ENCODE data around the gene IL12RB1. TPM values are rescaled to one million over a fixed set of nuclear protein-coding genes. Genes with fewer than 3 reads are reported as not detected.
A peak's percentile ranks its signal among the peaks of the same experiment; 100 is the strongest.

The IL12RB1 gene
- total RNA-seq, 1 donor from 2014 or later, result 6.2 TPM

DNA sequence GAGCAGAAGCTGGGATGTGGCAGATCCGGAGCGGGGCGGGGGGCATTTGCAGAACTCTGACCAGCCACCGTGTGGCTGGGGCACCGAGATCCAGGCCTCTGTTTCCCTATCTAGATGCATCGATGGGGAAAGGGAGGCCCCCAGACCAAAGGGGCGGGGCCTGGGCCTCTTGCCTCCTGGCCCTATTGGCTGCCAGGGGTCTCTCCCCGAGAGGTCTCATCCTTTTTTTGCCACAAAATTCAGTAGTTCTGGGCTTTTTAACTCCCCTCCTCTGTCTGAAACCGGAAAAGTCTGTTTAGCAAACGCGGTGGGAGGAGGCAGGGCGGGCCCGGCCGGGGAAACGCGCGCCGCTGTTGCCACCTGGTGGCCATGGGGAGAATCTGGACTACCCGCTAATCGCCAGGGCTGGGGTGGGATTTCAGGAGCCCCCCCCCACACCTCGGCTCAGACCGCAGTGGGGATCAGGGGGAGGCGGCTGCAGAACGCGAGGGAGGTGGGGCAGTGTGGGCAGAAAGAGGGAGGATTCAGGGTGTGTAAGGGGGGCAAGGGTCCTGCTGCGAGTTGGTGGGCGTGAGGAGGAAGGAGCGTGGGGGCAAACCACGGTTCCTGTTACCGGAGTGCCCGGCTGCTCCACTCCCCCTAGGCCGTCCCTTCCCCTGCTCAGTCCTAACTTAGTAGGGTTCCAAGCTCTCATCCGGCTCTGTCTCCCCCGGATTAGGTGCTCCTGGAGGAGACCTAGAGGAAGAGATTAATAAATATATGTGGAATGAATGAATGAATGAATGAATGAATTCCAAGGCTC lies 28.3 kb downstream of the IL12RB1 start:
- Histone ChIP-seq H3K9me3 (no peaks in the 10 kb centered on the region), H3K4me3 (peak overlapping the region; percentile 28), H3K4me1 (peaks cover 14% of the 10 kb centered on the region), H3K27me3 (no peaks in the 10 kb centered on the region), H3K27ac (peak overlapping the region; percentile 83), H3K36me3 (no peaks in the 10 kb centered on the region)
- DNase-seq, result peak; percentile 91
- TF ChIP-seq, protein P1, sequence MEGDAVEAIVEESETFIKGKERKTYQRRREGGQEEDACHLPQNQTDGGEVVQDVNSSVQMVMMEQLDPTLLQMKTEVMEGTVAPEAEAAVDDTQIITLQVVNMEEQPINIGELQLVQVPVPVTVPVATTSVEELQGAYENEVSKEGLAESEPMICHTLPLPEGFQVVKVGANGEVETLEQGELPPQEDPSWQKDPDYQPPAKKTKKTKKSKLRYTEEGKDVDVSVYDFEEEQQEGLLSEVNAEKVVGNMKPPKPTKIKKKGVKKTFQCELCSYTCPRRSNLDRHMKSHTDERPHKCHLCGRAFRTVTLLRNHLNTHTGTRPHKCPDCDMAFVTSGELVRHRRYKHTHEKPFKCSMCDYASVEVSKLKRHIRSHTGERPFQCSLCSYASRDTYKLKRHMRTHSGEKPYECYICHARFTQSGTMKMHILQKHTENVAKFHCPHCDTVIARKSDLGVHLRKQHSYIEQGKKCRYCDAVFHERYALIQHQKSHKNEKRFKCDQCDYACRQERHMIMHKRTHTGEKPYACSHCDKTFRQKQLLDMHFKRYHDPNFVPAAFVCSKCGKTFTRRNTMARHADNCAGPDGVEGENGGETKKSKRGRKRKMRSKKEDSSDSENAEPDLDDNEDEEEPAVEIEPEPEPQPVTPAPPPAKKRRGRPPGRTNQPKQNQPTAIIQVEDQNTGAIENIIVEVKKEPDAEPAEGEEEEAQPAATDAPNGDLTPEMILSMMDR (IDR thresholded peaks at IDR 0.05), result peak; percentile 98
- ATAC-seq, result peak; percentile 95
- intact Hi-C loops (cut with DNase I), result loop anchor here (2.0 kb wide), 1 partner anchor 52 kb away; no protein-coding TSS in a partner anchor

DNA sequence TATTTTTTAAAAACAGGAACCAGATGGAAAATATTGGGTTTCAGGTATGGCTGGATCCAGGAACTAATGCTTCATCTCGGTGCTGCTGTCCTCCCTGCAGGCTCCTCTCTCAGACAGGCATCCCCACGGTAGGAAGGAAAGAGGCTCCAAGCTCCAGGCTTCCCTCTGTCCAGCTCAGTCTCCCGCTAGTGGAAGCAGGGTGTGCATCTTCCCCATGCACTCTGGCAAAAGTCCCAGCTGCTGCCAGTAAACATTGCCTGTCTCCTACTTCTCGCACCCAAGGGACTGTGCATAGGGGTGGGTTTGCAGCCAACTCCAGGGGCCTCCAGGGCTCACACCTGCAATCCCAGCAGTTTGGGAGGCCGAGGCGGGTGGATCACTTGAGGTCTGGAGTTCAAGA lies 29.2 kb downstream of the IL12RB1 start:
- TF ChIP-seq, protein P1 (IDR thresholded peaks at IDR 0.05), result no peak
- ATAC-seq (peak; percentile 32), DNase-seq (no peak)
- no peaks in the 10 kb centered on the region for H3K9me3 ChIP-seq
- intact Hi-C loops (cut with DNase I), result no loop called here
- H3K27me3 ChIP-seq, result no peaks in the 10 kb centered on the region
- peak overlapping the region; percentile 83 for H3K27ac ChIP-seq
- H3K4me1 ChIP-seq, result peaks cover 14% of the 10 kb centered on the region
- H3K36me3 ChIP-seq, result no peaks in the 10 kb centered on the region
- no peak overlapping the region for H3K4me3 ChIP-seq

DNA sequence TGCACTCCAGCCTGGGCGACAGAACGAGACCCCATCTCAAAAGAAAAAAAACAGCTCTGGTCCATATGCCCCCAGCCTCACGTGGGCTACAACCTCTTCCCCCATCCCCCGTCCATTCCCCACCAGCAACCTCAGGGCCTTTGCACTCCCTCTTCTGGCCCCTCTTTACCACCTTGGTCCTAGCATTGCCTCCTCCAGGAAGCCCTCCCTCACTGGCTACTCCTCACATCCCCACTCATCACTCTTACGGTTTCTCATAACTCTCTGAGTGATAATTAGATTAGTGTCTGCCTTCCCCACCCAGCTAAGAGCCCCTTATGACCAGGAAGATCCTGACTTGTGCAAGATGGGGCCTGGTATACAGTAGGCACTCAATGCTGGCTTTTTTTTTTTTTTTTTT lies 30.8 kb downstream of the IL12RB1 start:
- ATAC-seq, result no peak
- Histone ChIP-seq H3K4me1 (peaks cover 24% of the 10 kb centered on the region), H3K4me3 (no peak overlapping the region), H3K27ac (no peak overlapping the region), H3K9me3 (no peaks in the 10 kb centered on the region), H3K36me3 (no peaks in the 10 kb centered on the region), H3K27me3 (no peaks in the 10 kb centered on the region)
- TF ChIP-seq, protein P1 (IDR thresholded peaks at IDR 0.05), result no peak
- DNase-seq, result no peak
- intact Hi-C loops (cut with DNase I), result no loop called here

DNA sequence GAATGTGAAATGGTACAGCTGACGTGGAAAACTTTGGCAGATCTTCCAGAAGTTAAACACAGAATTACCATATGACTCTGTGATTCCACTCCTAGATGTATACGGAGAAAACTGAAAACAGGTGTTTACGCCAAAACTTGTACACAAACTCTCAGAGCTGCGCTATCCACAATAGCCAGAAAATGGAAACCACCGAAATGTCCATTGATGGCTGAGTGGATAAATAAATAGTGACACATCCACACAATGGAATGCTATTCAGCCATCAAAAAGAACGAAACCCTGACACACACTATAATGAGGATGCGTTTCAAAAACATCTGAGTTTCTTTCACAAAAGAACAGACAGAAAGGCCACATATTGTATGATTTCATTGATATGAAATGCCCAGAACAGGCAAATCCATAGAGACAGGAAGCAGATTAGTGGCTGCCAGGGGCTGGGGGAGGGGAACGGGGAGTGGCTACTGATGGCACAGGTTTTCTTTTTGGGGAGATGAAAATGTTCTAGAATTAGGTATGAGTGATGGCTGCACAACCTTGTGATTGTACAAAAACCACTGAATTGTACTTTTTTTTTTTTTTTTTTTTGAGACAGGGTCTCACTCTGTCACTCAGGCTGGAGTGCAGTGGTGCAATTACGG lies 33.0 kb downstream of the IL12RB1 start:
- Histone ChIP-seq H3K27me3 (no peaks in the 10 kb centered on the region), H3K36me3 (no peaks in the 10 kb centered on the region), H3K9me3 (no peaks in the 10 kb centered on the region), H3K27ac (no peak overlapping the region), H3K4me3 (no peak overlapping the region), H3K4me1 (peaks cover 26% of the 10 kb centered on the region)
- ATAC-seq (no peak), DNase-seq (no peak)
- TF ChIP-seq, protein P1 (IDR thresholded peaks at IDR 0.05), result no peak
- intact Hi-C loops (cut with DNase I), result no loop called here

DNA sequence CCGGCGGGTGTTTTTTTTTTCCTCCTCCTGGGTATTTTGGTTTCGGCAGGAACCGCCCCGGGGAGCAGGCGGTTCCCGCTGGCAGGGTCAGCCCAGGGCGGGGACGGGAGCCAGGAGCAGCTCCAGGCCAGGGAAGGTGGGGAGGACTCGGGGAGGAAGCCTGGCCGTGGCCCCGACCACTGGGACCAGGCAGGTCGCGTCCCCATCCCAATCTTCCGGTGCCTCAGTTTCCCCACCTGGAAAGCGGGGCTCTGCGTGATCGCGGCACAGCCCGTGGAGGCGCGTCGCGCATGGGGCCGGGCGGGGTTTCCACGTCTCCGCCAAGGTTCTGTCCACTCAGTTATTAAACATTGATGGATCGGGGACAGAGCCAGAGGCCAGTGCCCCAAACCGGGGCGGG lies 34.8 kb downstream of the IL12RB1 start:
- ATAC-seq (peak; percentile 49), DNase-seq (no peak)
- Histone ChIP-seq H3K27me3 (no peaks in the 10 kb centered on the region), H3K36me3 (no peaks in the 10 kb centered on the region), H3K27ac (peak overlapping the region; percentile 32), H3K4me3 (peak overlapping the region; percentile 14), H3K4me1 (peaks cover 14% of the 10 kb centered on the region), H3K9me3 (no peaks in the 10 kb centered on the region)
- TF ChIP-seq, protein P1 (IDR thresholded peaks at IDR 0.05), result no peak
- intact Hi-C loops (cut with DNase I), result no loop called here

Data from upper lobe of right lung (tissue), 1 donor.